Stimulated activated CD8-positive, alpha-beta memory T cell treated with anti-CD3 and anti-CD28 coated beads, Interleukin-4, amount 100 ng/mL, for 48 hours (primary cell): ENCODE data around the gene ABL2.
A peak's percentile ranks its signal among the peaks of the same experiment; 100 is the strongest.

Source experiments
- DNase-seq: peaks from one replicate; pipeline ENCODE4 v3.0.0-alpha.2; 2020

ABL2 gene

DNA sequence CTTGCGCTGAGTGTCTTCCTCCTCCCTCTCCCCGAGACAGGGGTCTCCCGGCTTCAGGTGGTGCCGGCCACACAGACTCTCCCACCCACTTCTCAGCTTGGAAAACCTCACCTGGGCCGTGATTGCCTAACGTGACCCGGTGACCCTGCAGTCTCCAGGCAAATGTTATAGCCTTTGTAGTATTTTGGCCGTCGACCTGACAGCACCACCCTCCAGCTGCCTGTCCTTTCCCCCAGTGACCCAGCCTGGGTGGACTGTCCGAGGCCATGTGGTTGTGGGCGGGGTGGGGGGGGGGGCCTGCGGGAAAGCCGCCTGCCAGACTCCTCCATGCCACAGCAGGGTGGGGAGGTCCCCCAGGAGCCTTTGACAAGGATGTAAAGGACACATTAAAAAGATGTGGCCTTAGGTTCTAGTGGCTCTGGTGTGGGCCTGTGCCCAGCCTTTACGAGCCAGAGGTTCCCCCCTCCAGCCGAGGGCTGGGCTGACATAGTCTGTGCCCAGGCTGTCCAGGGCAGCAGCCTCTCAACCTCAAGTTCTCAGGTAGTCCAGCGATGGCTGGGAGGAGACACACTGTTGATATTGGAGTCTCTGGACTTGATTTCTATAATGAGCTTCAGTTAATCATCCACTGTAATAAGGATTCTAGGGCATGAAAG, 139.5 kb downstream of the ABL2 start:
- no peak for DNase-seq

- no peak for DNase-seq
These were observed 141.8 kb downstream of the ABL2 start for GRCh38 chr1:179087665-179088064.

GRCh38 chr1:179083533-179083932, 145.9 kb downstream of the ABL2 start:
- no peak for DNase-seq

- no peak for DNase-seq
These were observed 146.5 kb downstream of the ABL2 start for GRCh38 chr1:179082999-179083335.

DNA sequence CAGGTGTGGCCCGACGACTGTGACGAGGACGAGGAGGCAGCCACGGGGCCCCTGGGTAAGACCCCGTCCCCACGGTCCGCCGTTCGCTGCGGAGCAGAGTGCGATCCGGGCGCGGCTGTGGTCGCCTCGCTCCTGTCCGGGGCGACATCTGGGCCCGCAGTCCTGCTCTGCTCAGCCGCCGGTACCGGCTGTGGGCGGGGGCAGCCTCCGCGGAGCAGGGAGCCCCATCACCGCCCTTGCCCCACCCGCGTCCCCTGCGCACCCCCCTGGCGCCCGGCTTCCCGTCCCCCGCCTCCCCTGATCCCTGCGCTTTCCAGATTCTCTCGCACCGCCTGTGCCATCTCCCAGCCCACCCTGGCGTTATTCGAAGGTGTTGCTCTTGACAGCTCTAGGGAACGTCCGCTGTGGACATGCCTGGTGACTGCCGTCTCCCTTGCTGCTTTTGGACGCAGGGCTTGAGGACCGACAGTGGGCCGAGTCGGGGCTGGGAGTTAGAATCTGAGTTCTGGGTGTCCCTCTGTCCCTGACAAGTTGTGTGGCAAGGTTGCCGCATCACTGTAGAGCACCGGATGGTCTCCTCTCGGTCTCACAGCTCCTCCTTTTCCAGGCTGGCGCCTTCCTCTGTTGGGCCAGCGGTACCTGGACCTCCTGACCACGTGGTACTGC, 147.0 kb downstream of the ABL2 start:
- DNase-seq: peak; percentile 48

DNA sequence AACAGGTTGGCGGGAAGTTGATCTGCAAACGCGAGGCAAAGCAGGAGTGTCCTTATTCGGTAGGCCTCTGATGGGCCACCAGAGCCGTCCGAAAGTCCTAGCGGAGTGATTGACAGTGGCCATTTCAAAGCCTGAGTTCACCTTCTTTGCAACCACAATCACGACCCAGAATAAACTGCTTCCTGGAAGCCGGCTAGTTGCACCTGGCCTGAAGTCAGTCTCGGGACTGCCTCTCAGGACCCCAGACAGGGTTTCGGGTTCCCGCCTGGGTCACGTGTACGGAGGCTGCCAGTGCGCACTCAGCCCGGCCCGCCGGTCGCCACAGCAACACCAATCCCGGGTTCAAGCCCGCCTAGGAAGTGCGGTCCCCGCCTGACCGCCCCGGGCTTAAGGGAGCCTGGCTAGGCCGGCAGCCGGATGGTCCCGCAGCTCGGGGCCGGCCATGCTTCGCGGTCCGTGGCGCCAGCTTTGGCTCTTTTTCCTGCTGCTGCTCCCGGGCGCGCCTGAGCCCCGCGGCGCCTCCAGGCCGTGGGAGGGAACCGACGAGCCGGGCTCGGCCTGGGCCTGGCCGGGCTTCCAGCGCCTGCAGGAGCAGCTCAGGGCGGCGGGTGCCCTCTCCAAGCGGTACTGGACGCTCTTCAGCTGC, 147.7 kb downstream of the ABL2 start, which contains the start of gene TOR3A:
TOR3A (plus strand) TSS at position 384 of the 646 bp plus-strand sequence; CDS start at position 443, 59 bp downstream.
- peak; percentile 88 for DNase-seq

DNA sequence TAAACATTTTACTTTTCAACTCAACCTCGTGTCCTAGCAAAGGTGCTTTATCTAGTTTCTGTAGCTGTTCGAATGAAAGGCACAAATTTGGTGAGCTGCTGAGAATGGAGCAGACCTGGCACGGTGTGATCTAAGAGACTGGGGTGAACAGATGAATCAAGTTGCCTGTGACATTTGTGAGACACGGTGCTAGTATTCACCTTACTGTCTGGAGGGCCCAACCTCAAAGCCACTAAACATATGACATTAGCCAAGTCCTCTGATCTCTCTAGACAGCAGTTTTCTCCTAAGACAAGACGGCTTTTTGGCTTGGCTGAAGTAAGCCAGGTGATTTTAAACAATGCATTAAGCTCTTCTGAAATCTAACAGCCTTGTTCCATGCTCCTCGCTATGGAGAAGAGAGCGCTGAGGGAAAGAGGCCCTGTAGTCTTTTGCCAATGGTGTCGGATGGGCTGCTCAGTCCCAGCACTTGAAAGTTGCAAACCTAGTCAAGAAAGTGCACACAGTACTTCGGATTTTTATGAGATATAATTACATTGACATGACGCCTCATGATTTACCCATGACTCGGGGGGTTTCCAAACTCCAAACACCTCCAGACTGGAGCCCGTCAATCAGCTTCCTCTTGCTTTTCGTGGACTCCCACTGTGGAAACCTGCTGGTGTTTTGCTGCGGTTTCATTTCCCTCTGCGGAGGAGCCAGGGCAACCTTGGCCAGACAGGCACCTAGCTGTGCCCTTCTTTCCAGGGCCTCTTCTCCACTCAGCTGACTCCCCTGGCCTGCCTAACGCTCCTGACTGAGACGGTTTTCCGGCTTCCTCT, 148.4 kb downstream of the ABL2 start:
- no peak for DNase-seq

- DNase-seq: peak; percentile 48
These were observed 150.2 kb downstream of the ABL2 start for GRCh38 chr1:179079113-179079761.

GRCh38 chr1:179077396-179077795, 152.1 kb downstream of the ABL2 start:
- no peak for DNase-seq

- no peak for DNase-seq
These were observed 163.0 kb downstream of the ABL2 start for GRCh38 chr1:179066471-179066870.

DNA sequence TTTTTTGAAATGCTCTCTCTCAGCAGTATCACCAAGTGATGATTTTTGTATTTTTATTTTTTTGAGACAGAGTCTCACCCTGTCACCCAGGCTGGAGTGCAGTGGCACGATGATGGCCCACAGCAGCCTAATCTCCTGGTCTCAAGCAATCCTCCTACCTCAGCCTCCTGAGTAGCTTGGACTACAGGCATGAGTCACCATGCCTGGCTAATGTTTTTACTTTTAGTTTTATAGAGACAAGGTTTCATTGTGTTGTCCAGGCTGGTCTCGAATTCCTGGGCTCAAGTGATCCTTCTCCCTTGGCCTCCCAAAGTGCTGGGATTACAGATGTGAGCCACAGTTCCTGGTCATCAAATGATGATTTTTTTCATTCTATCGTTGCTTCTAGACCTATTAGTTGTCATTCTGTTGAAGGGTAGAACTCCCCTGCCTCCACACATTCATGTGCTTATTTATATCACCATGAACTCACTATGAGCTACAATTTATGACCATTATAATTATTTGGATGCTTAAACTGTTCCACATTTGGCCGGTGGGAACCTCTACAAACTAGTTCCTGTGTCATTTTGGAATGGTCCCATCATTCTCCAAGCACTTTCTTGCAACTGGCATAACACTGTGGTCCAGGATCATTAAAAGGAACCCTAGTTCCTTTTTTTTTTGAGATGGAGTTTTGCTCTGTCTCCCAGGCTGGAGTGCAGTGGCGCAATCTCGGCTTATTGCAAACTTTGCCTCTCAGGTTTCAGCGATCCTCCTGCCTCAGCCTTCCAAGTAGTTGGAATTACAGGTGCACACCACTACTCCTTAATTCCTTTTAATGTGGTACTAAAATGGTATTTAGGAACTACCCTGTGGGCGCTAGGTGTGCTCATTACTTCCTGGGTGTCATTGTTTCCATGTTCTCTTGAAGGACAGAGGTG, 167.9 kb downstream of the ABL2 start:
- no peak for DNase-seq

DNA sequence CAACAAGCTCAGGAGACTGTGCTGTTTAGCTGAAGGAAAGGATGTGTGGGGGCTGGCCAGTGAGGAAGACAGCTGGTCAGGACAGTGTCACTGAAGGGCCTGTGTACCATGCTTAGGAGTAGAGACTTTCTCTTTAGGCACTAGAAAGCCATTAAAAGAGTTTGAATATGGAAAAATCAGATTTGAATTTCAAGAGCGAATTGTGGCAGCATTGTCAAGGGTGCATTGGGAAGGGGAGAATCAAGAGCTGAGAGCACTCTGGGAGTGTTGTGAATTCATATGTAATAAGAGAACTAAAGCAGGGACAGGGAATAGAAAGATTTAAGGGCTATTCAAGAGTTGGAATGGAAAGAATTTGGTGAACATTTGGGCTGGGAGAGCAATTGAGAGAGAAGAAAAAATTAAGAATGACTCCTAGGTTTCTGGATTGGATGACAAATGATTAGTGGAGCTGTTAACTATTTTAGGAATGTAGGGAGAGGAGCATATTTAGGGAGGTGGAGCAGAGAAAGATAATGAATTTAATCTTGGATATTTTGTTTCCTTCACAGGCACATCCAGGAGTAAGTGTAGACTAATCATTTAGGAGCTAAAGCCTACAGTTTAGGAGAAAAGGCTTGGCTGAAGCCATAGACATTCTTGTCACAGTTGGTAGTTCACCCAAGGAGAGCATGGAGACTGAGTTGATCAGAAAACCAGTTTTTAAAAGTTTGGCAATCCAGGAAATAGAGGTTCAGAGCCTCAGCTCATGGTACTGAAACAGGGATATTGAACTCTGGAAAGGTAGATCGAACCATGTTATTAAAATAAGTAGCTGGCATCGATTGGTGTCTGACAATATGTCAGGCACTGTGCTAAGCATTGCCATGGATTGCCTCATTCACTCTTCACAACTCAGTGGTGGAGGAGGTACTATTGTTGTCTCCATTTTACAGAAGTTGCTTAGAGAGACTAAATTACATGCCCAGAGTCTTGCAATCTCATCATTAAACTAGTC, 170.7 kb downstream of the ABL2 start:
- DNase-seq: no peak

DNA sequence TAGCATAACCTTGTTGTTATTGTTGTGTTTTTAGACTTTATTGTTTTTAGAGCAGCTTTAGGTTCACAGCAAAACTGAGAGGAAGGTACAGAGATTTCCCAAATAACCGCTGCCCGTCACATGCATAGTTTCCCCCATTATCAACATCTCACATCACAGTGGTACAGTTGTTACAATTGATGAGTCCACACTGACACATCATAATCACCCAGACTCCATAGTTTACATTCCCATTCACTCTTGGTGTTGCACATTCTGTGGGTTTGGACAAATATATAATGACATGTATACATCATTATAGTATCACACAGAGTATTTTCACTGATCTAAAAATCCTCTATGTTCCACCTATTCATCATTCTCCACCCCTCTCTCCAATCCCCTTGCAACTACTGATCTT, 173.5 kb downstream of the ABL2 start:
- DNase-seq: no peak

DNA sequence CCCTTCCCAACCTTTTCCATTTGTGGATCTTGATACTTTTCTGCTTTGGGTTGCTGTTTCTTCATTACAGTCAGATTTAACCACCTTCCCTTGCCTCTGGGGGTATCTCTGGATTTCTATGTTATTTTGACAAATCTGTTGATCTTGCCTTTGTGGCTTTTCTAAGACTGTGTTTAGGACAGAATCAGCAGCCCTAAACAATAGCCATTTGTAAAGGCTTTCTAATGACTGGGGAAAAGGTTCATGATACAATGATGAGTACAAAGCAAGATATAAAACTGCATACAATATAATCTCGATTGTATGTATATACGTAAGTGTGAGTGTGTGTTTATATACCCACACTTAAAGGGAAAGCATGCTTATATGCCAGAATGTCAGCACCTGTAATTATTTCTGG, 176.0 kb downstream of the ABL2 start:
- DNase-seq: no peak

GRCh38 chr1:179052776-179053175, 176.7 kb downstream of the ABL2 start:
- DNase-seq: no peak
